Measurements from ENCODE around the gene AKT1. TPM values are rescaled to one million over a fixed set of nuclear protein-coding genes. Genes with fewer than 3 reads are reported as not detected.

AKT1 gene
- total and polyA plus RNA-seq, 4 donors = 30.6 to 192 (median 58.7) TPM

DNA sequence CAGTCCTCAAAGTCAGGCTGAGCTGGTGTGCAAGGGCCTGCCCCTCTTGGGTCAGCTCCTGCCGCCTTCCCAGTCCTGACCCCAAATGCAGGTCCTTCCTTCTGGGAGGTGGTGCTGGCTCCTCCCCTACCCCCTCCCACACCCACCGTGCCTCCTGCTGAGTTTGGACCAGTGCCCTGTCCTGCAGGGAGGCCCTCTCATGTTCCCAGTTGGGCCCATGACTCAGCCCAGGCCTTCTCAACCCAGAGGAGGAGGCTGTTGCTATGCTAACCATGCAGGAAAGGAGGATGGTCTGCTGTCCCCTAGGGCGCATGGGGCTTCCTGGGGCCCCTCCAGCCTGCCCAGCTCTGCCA lies 9.8 kb upstream of the AKT1 start:
- no peak for DNase-seq (ENCODE audit: low spot score)
- Histone ChIP-seq H3K9me3 (ENCODE audit: control insufficient read depth in 4 of 4, low read length in 3 of 4) (no peaks in the 10 kb centered on the region), H3K4me3 (ENCODE audit: low read depth in 1 of 3, low read length in 3 of 3) (no peak overlapping the region), H3K36me3 (ENCODE audit: control insufficient read depth in 4 of 4, insufficient read depth in 3 of 4, low read depth in 1 of 4, low read length in 3 of 4) (no peaks in the 10 kb centered on the region), H3K27ac (ENCODE audit: low read depth in 1 of 2, low read length in 2 of 2) (no peak overlapping the region), H3K9ac (ENCODE audit: low read depth in 1 of 2, low read length in 2 of 2) (no peak overlapping the region), H3K27me3 (ENCODE audit: control insufficient read depth in 4 of 4, insufficient read depth in 4 of 4, low read length in 3 of 4) (no peaks in the 10 kb centered on the region), H3K4me1 (ENCODE audit: control insufficient read depth in 4 of 4, insufficient read depth in 4 of 4, low read length in 3 of 4) (peaks cover 11 to 35% (median 21%) of the 10 kb centered on the region in 4 donors)
- TF ChIP-seq, protein P1, sequence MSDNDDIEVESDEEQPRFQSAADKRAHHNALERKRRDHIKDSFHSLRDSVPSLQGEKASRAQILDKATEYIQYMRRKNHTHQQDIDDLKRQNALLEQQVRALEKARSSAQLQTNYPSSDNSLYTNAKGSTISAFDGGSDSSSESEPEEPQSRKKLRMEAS (IDR thresholded peaks at IDR 0.05) = no peak
- TF ChIP-seq FOXA1 (IDR thresholded peaks at IDR 0.05) = no peak
- TF ChIP-seq TAF1 (conservative IDR thresholded peaks at IDR 0.05) = no peak
- TF ChIP-seq, protein P2, sequence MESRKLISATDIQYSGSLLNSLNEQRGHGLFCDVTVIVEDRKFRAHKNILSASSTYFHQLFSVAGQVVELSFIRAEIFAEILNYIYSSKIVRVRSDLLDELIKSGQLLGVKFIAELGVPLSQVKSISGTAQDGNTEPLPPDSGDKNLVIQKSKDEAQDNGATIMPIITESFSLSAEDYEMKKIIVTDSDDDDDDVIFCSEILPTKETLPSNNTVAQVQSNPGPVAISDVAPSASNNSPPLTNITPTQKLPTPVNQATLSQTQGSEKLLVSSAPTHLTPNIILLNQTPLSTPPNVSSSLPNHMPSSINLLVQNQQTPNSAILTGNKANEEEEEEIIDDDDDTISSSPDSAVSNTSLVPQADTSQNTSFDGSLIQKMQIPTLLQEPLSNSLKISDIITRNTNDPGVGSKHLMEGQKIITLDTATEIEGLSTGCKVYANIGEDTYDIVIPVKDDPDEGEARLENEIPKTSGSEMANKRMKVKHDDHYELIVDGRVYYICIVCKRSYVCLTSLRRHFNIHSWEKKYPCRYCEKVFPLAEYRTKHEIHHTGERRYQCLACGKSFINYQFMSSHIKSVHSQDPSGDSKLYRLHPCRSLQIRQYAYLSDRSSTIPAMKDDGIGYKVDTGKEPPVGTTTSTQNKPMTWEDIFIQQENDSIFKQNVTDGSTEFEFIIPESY (IDR thresholded peaks at IDR 0.05) = no peak
- no peak for TF ChIP-seq JUND (IDR thresholded peaks at IDR 0.05)
- TF ChIP-seq NR2F2 (IDR thresholded peaks at IDR 0.05) = no peak
- TF ChIP-seq RXRA (IDR thresholded peaks at IDR 0.05) = no peak
- no peak for TF ChIP-seq HNF4A (conservative IDR thresholded peaks at IDR 0.05)
- 58% methylated on average over 3 of the region's 3 CpGs for WGBS

DNA sequence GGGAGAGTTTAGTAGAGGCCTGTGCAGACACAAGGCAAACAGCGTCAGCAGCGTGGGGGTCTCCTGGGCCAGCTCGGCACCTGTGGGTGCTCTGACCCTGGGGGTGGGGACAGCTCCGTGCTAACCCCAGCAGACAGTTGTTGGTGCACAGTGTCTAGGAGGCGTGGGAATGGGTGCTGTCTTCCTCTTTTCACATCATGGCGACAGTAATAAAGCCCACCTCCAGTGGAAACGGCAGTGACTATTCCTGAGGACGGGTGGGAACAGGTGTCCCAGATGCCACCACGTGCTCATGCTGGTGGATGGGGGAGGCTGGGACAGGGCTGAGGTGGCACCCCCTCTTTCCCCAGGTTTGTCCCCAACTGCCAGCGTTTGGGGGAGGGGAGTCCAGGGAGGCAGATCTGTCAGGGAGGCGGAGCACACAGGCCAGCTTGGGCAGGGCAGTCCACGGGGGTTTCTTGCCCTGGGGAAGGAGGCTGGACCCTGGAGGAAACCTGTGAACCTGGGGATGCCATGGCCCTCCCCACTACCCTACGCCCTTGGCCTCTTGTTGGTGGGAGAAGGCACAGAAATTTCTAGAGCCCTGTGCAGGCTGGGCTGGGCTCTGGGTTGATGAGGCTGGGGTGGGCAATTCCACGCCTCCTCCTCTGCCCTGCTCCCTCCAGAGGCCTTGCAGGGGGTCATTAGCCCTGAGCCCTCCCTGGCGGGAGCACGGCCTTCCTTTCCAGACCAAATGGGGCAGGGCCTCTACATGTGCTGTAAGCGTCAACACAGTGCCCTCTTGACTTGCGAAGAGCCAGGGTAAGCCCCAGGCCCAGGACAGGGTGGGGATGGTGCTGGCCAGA lies 9.2 kb upstream of the AKT1 start:
- WGBS = 91% methylated on average over 18 of the region's 18 CpGs
- H3K4me3 ChIP-seq (ENCODE audit: low read depth in 1 of 3, low read length in 3 of 3) = no peak overlapping the region
- TF ChIP-seq GABPA (IDR thresholded peaks at IDR 0.05 in 1 of 2, conservative IDR thresholded peaks at IDR 0.05 in 1 of 2) (no peak), NR2F2 (IDR thresholded peaks at IDR 0.05) (no peak), RXRA (IDR thresholded peaks at IDR 0.05) (no peak), FOXA2 (IDR thresholded peaks at IDR 0.05) (no peak), HNF4G (IDR thresholded peaks at IDR 0.05) (no peak), FOXA1 (IDR thresholded peaks at IDR 0.05) (no peak), JUND (IDR thresholded peaks at IDR 0.05) (no peak), HNF4A (conservative IDR thresholded peaks at IDR 0.05) (no peak)
- TF ChIP-seq, protein P3, sequence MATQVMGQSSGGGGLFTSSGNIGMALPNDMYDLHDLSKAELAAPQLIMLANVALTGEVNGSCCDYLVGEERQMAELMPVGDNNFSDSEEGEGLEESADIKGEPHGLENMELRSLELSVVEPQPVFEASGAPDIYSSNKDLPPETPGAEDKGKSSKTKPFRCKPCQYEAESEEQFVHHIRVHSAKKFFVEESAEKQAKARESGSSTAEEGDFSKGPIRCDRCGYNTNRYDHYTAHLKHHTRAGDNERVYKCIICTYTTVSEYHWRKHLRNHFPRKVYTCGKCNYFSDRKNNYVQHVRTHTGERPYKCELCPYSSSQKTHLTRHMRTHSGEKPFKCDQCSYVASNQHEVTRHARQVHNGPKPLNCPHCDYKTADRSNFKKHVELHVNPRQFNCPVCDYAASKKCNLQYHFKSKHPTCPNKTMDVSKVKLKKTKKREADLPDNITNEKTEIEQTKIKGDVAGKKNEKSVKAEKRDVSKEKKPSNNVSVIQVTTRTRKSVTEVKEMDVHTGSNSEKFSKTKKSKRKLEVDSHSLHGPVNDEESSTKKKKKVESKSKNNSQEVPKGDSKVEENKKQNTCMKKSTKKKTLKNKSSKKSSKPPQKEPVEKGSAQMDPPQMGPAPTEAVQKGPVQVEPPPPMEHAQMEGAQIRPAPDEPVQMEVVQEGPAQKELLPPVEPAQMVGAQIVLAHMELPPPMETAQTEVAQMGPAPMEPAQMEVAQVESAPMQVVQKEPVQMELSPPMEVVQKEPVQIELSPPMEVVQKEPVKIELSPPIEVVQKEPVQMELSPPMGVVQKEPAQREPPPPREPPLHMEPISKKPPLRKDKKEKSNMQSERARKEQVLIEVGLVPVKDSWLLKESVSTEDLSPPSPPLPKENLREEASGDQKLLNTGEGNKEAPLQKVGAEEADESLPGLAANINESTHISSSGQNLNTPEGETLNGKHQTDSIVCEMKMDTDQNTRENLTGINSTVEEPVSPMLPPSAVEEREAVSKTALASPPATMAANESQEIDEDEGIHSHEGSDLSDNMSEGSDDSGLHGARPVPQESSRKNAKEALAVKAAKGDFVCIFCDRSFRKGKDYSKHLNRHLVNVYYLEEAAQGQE (IDR thresholded peaks at IDR 0.05) = no peak
- TF ChIP-seq, protein P4, sequence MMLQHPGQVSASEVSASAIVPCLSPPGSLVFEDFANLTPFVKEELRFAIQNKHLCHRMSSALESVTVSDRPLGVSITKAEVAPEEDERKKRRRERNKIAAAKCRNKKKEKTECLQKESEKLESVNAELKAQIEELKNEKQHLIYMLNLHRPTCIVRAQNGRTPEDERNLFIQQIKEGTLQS (IDR thresholded peaks at IDR 0.05) = no peak

More for the DNA sequence above, 9.2 kb upstream of the AKT1 start:
- peaks cover 15 to 35% (median 21%) of the 10 kb centered on the region in 4 donors for H3K4me1 ChIP-seq (ENCODE audit: control insufficient read depth in 4 of 4, insufficient read depth in 4 of 4, low read length in 3 of 4)
- H3K9ac ChIP-seq (ENCODE audit: low read depth in 1 of 2, low read length in 2 of 2) = no peak overlapping the region
- H3K36me3 ChIP-seq (ENCODE audit: control insufficient read depth in 4 of 4, insufficient read depth in 3 of 4, low read depth in 1 of 4, low read length in 3 of 4) = no peaks in the 10 kb centered on the region
- DNase-seq (ENCODE audit: low spot score) = no peak
- H3K27ac ChIP-seq (ENCODE audit: low read depth in 1 of 2, low read length in 2 of 2) = no peak overlapping the region
- H3K9me3 ChIP-seq (ENCODE audit: control insufficient read depth in 4 of 4, low read length in 3 of 4) = no peaks in the 10 kb centered on the region
- no peaks in the 10 kb centered on the region for H3K27me3 ChIP-seq (ENCODE audit: control insufficient read depth in 4 of 4, insufficient read depth in 4 of 4, low read length in 3 of 4)

Data from liver (tissue), 9 donors.